NCI-H2196 treated with DMSO at 0.1 percent for 48 hours (cell line): Measurements from ENCODE around the gene ASCC2.
"Not testable (repeated sequence)": the region's sequence is repeated elsewhere in the genome, so short reads cannot be mapped to it uniquely, and the experiment has no call there.

ENCODE experiments used
- DNase-seq: peaks from one replicate; lab custom pipeline; 2025; ENCODE audit not compliant: unreplicated experiment; lab: John Stamatoyannopoulos, UW

The ASCC2 gene

GRCh38 chr22:29859030-29859429 lies 21.0 kb upstream of the ASCC2 start:
- not testable (repeated sequence) for DNase-seq

- no peak for DNase-seq
Observed at GRCh38 chr22:29856496-29856895, 18.4 kb upstream of the ASCC2 start.

DNA sequence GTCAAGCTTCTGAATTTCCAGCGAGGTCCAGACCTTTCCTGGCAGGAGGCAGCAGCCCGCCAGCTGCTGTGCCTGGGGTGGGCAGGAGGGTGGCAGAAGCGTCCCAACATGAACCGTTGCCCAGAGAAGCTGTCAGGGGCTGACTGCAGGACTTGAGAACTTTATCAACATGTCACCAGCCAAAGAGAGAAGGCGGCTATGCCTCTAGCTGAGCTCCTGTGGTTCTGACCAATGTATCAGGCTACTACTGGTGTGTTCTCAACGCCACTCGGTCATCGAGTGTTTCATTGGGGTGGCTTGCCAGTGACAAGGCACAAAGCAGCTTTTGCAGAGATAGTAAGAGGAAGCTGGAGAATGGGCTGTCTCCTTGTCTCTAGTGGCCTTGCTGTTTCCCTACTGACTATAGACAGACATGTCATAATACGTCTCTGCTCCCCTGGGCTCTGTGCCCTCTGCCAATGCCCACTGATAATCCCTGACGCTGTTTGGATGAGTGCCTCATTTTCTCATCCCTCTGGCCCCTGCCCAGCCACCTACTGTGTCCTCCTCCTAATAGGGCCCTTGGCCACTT lies 17.6 kb upstream of the ASCC2 start:
- DNase-seq, result no peak

GRCh38 chr22:29854432-29854831 lies 16.4 kb upstream of the ASCC2 start:
- DNase-seq, result no peak

GRCh38 chr22:29848111-29848510 lies 10.0 kb upstream of the ASCC2 start:
- DNase-seq, result no peak

DNA sequence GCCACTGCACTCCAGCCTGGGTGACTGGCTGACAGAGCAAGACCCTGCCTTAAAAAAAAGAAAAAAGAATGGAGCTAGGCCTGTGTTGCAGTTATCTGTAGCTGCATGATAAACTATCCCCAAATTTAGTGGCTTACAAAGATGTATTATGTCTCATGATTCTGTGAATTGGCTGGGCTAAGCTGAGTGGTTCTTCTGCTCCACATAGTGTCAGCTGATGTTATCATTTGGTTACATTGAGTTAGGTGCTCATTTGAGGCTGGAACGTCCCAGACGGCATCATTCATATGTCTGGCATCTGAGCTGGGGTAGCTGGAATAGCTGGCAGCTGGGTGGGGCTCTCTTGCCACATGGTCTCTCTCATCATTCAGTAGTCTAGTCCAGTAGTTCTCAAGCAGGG lies 8.2 kb upstream of the ASCC2 start:
- DNase-seq, result no peak

DNA sequence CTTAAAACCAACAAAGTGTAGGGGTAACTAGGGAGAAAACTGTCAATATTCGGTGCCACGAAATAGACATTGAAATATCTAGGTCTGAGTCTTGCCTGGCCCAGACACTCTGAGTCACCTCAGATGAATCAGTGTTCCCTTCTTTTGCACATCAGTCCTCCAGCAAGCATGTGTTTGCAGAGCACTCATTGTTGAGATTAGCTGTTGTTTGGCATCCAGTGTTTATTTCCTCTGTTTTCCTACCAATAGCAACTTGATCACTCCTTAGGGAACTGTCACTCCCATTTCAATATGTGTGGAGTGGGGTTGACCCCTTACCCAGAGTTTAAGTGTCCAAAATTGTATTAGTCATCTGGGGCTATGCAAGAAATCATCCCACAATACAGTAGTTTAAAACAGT lies 4.7 kb upstream of the ASCC2 start:
- no peak for DNase-seq

- no peak for DNase-seq
Observed at GRCh38 chr22:29842172-29842571, 4.1 kb upstream of the ASCC2 start.

DNA sequence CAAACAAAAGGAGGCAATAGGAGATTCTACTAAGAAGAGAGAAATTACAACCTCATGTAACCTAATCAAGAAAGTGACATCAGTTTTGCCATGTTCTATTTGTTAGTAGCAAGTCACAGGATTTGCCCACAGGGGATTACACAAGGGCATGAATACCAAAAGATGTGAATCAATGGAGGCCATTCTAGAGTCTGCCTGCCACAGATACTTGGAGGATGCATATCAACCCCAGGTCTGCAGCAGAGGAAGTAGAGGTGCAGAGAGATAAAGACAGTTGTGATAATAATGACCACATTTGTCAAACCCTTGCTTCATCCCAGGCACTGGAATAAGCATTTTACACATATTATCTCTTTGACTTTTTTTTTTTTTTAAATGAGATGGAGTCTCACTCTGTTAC lies 2.4 kb upstream of the ASCC2 start:
- no peak for DNase-seq

DNA sequence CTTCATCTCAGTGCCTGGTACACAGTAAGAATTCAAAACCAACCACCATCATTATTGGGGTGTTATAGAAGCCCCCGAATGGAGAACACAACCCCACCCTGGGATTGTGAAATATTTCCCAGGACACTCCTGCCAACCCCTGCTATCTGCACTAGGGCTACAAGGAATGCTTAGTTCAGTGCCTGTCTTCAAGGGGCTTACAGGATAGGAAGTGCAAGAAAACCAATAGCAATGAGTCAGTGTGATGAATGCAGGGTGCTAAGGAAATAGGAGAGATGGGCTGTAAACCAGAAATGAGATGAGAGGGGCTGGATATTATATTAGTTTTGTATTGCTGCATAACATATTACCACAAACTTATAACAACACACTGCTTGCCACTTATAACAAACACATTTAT lies 965 bp upstream of the ASCC2 start:
- no peak for DNase-seq

DNA sequence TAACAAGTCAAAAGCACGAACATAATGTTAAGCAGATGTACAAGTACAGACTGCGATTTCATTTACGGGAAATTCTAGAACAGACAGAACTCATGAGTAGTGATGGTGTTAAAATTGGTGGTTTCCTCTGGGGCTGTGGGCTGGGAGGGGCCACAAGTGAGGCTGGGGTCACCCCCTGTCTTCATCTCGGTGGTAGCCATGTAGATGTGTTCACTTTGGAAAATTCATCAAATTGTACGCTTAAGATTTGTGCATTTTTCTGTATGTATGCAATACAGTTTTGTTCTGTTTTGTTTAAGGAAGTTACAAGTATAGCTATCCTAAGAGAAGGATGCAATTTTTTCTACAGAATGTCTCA lies 504 bp upstream of the ASCC2 start:
- DNase-seq, result no peak

GRCh38 chr22:29836791-29837370 lies 1.2 kb downstream of the ASCC2 start:
- DNase-seq, result not testable (repeated sequence)

- DNase-seq, result no peak
Observed at GRCh38 chr22:29834046-29834445, 4.0 kb downstream of the ASCC2 start.

DNA sequence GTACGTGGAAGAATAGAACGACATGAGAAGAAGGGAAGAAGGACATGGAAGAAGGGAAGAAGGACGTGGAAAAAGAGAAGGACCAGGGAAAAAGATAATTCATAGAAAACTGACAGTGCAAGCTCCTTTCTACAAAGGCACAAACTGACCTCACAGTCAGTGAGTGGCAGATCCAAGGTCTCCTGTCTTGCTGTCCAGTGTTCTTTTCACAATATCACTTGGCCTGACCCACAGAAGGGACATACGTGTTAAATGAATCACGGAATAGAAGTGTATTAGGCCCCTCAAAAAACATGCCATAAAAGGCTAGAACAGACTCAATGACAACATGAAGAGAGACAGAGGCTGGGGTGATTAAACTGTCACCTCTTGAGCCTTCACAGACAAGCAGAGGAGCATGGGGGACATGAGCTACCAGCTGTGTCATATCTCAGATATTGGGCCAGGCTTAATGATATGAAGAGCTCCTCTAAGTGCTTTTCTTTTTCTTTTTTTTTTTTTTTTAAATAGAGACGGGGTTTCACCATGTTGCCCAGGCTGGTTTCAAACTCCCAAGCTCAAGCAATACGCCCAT lies 4.6 kb downstream of the ASCC2 start:
- no peak for DNase-seq

DNA sequence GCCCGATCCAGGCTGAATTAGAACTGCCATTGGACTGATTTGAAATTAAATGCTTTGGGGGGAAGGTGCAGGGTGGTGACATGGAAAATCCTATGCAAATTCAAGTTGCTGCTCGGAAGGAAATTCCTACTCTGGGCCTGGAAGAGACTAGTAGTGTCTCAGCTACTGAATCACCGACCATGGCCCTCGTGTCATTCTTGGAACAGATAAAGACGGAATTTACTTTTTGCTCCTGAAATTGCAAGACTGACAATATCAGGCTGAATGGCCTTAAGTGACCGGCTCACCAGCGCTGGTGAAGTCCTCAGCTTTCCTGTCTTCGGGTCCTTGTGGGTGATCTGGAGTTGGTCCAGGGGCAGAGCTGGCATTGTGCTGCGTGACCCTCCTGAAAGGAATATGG lies 6.1 kb downstream of the ASCC2 start:
- no peak for DNase-seq

- DNase-seq, result no peak
Observed at GRCh38 chr22:29831186-29831921, 6.7 kb downstream of the ASCC2 start.

DNA sequence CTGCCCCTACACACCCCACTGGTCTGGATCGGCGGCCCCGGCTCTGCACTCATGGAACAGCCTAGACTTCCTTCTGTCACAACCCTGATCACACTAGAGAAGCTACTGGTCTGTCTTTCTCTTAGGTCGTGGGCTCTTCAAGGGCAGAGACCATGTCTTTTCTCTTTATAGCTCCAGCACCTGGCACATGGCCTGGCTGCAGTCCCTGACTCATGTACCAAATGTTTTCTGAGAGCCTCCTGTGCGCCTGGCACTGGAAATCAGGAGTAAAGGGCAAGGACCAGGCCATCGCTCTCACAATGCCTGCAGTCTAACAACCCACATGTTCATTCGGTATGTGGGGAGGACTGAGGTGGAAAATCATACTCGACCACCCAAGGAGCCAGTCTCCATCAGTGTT lies 7.5 kb downstream of the ASCC2 start:
- no peak for DNase-seq

GRCh38 chr22:29827726-29828125 lies 10.3 kb downstream of the ASCC2 start:
- DNase-seq, result not testable (repeated sequence)

GRCh38 chr22:29827091-29827490 lies 11.0 kb downstream of the ASCC2 start:
- no peak for DNase-seq

DNA sequence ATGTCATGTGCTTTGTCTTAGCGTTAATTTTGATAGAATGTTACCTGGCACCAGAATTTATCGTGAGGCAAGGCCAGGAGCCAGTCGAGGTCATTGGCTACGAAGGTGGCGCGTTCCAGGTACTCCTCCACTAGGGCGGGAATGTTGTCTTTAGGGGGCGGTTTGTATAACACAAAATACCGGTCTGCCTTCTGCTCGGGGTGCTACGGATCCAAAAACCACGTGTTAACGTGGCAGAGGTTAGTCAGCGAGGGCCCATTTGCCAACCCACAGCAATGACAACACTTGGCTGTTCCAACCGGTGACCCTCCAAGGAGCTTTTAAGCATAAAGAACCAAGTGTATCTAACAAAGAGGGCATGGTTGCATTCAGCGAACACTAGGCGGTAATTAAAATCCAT lies 12.5 kb downstream of the ASCC2 start:
- no peak for DNase-seq

- DNase-seq, result no peak
Observed at GRCh38 chr22:29824677-29825076, 13.4 kb downstream of the ASCC2 start.

GRCh38 chr22:29821291-29822016 lies 16.6 kb downstream of the ASCC2 start:
- peak; percentile 49 for DNase-seq
